GDM1 (cell line): ENCODE measurements around the gene CRABP2.

Experiments used
- DNase-seq: peaks from one replicate; lab custom pipeline; 2025; lab: John Stamatoyannopoulos, UW

CRABP2 gene

DNA sequence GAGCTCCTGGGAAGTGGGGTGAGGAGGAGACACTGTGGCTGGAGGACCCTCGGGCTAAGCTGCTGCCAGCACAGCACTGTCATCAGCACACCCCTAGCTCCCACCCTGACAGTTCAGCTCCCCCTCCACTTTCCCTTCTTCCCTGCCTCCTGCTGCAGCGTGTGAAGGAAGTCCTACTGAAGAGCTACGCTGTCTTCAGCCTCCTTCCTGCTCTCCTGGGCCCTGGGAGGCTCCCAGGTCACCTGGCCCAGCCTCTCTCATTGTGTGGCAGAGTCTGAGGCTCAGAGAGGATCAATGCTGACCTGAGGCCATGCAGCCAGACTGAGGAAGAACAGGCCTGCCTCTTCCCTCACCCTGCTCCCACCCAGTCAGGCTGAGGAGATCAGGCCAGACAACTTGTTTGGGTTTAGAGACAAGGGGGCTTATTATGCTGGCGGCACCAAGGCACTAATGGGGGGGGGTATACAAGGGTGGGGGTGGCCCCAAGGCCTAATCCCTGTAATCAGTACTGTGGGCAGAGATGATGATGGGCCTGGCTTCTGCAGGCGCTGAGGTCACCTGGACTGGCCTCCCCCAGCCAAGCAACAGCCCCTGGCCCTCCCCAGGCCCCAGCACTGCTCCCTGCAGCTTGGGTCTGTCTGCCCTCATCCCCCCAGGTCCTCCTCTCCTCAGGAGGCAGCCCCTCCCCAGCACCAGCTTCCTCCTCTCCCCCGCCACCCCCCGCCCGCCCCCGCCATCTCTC is 37.2 kb downstream of the CRABP2 start:
- DNase-seq: no peak

DNA sequence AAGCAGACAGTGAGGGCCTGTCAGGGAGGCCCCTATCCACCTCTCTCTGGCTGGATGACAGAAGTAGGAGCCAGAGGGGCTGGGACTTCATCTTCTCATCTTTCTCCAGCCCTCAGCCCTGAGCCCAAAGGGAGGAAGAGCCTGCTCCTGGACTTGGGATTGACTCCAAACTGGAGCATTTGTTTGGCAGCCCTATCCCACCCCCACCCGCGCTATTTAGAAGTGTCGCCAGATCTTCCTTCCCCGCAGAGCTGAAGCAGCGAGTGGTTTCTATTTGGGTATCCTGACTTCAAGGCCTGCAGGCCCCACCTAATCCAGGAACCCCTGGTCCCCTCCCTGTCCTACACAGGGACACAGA is 37.8 kb downstream of the CRABP2 start:
- no peak for DNase-seq

DNA sequence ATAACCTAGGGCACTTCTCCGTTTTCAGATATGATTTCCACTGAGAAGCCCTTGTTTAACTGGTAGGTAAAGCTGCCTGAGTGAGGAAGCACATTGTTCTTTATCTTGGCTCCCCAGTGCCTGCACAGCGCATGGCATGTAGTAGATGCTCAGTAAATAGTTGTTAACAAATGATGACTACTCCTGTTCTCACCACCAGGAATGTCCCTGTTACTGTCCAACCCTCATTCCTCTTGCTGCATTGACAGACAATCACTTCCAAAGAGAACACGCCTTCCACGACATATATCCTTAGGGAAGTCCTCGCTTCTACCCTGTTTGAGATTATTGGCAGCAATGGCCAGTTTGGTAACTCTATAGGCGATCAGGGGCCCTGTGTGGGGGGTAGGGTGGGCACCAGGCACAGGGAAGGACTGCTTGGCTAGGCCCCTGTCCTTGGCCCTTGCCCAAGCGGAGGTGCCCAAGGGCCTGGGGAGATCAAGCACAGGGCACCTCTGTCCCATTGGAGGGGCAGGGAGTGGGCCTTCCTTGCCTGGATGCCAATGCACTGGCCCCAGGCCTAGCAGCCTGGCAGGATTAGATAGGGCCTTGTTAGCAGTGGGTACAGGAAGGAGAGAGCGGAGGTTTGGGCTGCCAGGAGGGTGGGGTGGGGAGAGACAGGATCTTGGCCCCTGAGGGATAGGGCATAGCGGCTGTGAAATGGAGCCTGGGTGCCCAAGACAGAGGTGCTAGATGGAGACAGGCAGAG is 38.3 kb downstream of the CRABP2 start:
- no peak for DNase-seq

DNA sequence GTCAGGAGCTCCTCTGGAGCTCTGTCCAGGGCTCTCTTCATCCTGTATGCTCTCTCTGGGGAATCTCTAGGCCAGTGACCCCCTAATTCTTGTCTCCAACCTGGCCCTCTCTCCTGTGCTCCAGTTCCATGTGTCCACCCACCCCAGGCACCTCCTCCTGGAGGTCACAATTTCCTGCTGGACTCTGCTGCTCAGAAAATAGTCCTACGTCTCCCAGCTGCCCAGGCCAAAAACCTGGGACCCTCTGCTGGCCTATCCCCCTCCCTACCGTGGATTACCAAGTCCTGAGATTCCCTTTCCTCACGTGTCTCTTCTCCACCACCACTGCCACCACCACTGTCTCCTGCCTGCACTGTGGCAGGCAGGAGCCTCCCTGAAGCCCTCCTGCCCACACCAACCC is 39.8 kb downstream of the CRABP2 start:
- no peak for DNase-seq

DNA sequence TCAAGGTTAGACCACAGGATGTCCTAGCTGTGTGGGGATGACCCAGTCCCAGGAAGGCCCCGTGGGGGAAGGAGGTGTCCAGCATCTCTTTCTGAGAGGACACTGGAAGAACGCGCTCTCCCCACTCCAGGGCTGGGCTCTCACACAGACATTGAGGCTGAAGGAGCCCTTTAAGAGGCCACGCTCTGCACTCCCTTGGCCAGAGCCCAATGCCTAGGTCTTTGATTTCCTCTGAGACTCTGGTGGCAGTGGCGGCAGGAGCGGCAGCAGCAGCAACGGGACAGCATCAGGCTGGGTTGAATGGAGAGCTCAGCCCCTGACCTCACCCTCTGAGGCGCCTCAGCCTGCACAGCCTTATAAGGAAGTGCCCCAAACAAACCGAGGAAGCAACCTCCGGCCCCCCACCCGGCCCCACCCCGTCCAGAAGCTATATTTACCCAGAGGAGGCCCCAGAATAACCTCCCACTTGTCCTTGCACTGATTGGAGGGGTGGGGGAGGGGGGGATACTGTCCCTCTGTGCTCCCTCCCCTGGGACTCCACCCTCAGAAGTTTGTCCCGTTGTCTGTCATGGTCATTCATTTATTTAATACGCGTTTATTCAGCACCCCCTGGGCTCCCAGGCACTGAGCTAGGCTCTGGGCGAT is 40.5 kb downstream of the CRABP2 start:
- DNase-seq: peak; percentile 24

DNA sequence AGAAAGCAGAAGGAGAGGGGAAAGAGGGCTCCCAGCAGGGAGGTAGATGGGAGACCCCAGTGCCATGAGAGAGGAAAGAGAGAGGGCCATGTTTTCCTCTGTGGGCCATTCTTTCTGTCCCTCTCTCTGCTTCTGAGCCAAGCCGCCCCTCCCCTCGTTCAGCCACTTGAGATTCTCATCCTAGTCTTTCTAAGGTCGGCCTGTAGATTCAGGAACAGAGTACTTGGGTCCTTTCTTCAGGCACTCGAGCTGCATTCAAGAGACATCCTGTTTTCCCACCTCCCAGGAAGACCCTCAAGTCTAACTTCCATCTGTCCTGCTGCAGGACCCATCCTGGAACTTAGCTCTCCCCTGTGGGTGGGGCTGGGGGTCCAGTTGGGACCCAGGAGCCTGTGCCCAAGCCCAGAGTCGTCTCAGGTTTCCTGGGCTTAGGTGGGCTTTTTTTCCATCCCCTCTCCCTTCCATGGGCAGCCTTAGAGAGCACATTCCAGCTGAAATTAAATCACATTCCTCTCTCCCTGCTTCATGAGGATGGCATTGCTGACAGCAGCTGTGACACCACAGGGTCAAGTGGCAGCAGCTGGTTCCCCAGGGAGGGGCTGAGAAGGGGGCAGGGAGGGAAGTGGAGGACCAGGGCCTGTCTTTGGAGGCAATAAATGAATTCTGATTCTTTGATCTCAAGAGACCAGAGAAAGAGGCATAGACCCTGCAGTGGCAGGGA is 41.2 kb downstream of the CRABP2 start:
- no peak for DNase-seq

DNA sequence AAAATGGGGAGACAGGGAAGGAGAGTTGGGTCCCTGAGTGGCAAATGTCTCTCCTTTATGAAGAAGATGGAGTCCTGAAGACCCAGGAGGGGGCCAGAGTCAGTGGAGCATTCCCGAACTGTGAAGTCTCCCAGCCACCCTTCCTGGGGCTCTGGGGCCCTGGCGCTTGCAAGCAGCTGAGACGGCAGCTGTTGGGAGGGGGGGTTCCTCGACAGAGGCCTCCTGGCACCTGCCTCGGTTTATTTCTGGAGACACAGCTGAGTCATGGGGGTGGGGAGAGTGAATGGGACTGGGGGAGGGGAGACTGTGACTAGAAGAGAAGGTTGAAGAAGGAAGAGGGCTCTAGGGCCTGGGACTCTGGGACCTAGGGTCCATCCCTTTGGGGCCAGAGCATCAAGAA is 42.2 kb downstream of the CRABP2 start:
- DNase-seq: no peak

DNA sequence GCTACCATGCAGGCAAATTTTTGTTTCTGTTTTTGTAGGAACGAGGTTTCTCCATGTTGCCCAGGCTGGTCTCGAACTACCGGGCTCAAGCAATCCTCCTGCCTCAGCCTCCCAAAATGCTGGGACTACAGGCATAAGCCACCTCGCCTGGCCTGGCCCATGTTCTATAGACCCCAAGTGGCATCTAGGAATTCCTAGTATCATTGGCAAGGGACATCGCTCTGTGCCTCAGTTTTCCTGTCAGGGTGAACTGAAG is 42.7 kb downstream of the CRABP2 start:
- no peak for DNase-seq

DNA sequence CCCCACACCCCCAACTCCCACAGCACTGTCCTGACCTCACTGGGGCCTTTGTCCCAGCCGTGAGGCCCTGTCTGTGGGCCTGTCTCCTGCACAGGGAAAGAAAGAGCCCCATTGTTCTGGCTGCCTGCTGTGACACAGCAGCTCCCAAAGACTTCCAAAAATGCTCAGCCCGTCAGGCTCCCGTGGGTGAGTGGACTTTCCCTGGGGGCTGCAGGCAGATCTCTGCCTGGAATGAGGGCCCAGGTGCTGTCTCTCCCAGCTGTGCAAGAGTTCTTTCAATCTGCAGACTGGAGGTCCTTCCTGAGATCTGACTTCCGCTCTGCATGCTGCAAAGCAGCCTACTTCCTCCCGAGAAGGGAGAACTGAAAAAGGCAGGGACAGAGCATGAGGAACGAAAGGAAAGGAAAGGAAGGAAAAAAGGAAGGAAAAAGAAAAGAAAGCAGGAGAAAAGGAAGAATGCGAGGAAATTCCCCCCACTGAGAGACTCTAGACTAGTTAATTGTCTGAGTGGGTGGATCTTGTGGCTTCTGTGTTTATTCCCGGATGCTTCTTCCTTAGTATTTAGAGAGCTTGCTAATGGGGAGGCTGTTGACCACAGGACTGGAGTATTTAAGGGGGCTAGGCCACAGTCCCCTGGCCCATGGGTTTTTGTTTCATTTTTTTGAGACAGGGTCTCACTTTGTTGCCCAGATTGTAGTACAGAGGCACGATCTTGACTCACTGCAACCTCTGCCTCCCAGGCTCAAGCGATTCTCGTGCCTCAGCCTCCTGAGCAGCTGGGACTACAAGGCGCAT is 43.2 kb downstream of the CRABP2 start:
- no peak for DNase-seq

DNA sequence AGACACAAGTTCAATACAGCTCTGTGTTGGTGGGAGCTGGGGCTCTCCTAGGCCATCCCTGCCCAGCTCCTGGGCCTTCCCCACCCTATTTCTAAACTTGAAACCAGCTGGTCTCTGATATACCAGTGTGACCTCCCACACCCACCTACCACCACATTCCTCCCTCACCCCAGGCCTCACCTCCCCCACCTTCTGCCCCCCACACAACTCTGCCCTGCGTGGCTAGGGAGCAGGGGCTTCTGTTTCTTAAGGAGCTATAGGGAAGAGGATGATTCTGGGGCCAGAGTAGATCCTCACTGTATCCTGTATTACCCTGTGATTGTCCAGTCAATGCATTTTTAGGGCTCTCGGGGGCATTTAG is 44.7 kb downstream of the CRABP2 start:
- DNase-seq: no peak

DNA sequence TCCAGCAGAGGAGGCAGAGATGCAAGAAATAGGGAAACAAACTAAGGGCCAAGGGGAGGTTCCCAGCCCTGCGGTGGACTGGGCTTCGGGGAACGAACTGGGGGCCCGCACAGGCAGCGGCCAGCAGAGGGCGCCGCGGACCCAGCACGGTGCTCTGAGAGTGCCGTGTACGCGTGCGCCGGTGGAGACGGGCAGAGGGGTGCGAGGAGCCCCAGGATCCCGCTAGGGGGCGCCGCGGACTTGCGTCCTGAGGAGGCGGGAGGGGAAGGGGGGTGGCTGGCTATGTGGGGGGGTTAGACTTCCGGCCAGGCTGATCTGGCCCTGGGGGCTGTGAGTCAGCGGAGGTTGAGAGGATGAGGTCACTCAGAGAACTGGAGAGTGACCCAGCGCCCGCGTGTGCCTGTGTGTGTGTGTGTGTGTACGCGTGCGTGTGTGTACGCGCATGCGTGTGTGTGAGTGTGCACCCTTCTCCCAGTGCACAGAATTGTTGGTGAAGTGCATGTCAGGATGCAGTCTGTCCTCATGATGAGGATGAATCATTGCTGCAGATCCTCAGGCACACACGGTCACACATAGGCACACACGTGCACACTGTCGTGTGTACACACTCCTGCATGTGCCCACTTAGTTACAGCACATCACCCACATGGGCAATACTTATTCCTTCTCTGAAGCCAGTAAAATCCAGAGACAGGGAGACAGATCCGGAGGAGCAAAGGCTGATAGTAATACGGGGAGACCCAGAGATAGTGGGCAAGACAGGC is 45.2 kb downstream of the CRABP2 start:
- DNase-seq: peak; percentile 89

DNA sequence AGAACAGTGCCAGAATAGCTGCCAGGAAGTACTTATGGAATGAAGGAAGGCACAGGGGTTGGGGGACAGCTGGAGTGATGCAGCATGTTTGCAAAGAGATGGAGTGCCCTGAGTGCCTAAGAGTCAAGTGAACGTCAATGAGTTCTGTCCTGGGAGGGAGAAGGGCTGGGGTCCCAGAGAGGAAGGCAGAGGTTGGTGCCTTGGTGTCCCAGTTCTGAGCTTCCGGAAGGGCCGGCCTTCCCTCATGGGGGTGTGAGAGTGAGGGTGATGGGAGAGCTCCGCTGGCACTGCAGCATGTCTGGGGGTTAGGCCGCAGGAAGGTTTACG is 45.8 kb downstream of the CRABP2 start:
- no peak for DNase-seq

DNA sequence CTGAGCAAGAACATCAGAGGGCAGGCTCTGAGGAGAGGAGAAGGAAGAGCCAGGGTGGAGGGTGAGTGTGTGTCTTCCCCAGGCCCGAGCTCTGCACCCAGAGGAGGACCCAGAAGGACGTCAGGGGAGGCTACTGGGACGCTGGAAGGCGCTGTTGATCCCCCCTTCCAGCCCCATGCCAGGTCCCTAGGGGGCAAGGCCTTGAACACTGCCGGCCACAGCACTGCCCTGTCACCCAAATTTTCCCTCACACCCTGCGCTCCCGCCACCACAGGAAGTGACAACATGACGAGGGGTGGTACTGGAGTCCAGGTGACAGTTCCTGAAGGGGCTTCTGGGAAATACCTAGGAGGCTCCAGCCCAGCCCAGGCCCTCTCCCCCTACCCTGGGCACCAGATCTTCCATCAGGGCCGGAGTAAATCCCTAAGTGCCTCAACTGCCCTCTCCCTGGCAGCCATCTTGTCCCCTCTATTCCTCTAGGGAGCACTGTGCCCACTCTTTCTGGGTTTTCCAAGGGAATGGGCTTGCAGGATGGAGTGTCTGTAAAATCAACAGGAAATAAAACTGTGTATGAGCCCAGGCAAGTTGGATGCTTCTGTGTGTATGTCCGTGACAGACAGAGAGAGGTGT is 46.3 kb downstream of the CRABP2 start:
- no peak for DNase-seq

DNA sequence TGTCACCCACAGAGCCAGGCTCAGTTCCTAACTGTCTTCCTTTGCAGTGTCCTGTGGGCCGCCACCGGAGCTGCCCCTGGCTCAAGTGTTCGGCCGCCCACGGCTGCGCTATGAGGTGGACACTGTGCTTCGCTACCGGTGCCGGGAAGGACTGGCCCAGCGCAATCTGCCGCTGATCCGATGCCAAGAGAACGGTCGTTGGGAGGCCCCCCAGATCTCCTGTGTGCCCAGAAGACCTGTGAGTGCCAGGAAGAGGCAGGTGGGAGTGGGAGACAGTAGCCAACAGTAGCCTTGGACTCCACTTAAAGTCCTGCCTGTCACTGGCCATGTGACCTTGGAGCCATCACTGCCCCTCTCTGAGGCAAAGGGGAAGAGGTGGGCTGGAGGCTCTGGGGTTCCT is 46.9 kb downstream of the CRABP2 start:
- DNase-seq: no peak

DNA sequence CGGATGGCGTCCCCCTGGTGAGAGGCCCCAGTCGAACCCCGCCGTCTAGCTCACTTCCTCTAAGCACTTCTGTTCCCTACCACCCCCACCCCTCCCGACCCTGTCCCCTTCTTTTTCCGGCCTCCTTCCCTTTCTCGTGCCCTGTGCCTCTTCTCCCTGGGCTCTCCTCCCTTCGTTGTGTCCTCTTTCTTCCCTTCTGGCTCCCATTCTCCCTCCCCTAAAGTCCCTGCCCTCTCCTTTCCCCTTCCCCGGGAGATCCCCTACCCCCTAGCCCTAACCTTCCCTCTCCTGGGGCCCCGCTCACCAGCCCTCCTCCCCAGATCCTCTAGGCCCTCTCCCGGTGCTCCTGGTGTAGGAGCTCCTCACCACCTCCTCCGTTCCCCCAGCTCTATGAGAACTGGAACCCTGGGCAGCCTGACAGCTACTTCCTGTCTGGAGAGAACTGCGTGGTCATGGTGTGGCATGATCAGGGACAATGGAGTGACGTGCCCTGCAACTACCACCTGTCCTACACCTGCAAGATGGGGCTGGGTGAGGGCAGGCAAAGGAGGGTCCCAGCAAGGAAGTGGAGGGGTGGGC is 47.6 kb downstream of the CRABP2 start:
- DNase-seq: no peak

DNA sequence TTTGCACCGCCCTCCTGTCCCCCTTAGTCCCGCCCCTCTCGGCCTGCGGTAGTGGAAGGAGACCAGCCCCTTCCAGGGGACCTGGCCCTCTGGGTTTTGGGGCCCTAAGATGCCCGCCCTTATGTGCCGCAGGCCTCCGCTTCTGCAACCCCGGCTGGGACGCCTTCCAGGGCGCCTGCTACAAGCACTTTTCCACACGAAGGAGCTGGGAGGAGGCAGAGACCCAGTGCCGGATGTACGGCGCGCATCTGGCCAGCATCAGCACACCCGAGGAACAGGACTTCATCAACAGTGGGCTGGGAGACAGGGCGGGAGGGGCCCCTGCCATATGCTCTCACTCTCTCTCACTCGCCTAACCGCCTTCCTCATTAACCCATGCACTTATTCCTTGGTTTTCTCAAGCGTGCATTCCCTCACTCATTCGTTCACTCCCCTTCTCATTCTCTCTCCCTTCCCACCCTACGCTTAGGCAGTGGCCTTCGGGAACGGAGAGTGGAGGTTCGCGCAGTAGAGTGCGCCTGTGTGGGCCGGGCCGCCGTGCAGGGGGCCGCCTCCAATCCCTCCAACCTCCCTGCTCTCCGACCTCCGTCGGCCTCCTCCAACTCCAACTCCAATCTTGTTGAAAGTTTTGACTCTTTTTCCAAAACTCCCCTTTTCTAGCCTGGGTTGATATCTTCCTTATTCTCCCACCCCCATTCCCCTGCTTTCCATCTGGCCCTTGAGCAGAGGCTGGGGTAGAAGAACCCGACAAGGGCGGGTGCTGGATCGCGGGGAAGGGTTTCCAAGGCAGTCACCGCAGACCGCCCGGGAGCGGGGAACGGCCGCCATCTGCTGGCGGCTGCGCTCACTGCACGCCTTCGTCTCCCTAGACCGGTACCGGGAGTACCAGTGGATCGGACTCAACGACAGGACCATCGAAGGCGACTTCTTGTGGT is 48.3 kb downstream of the CRABP2 start:
- DNase-seq: peak; percentile 43

DNA sequence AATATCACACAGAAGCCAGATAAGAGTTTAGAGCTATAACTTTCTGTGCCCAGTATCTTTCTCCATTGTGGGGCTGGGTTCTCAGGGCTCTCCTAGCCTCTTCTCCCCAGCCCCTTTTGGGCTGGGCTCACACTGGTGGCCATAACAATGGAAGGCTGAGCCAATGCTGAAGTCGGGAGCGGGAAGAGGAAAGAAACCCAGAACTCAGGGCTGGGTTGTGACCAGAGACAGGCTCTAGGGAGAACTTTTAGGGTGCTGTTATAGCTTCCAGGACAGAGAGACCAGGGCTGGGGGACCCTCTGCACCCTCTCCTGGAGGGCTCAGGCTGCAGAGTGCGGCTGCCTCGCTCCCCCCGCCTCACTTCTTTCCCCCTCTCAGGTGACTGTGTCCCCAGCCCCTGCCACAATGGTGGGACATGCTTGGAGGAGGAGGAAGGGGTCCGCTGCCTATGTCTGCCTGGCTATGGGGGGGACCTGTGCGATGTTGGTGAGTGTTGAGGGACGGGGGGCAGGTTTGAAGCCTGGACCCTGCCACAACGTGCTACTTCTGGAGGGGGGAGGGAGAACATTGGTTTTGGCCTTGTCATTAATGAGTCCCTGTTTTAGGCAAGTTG is 49.4 kb downstream of the CRABP2 start:
- no peak for DNase-seq

DNA sequence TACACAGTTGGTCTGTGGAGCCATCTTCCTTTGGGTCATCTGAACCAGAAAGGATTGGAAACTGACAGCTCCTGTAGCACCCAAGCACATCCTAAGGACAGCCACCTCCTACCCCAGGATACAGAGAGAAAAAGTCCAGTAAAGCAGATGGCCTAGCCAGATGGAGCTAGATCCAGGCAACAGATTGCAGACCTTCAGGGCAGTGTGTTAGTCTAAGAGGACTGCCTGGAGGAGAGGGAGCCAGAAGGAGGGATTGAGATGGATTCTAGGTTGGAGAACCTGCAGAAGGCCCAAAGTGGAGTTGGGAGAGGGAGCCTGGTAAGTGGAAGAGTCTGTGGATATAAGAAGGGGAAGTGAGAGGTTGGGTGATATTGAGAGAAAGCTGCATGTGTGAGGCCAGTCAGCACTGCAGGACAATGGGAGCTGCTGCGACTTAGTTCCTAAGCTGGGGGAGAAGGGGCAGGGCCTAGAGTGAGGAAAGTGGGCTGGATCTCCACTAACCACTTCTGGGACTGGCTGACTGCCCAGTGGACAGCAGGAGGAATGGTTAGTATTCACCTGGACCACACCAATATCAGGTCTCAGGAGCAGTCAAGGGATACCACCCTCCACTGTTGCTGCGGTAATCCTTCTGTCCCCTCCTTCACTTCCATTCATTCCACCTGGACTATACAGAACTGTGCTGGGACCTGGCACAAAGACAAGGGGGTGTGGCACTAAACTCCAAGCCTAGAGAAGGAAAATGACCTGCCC is 50.1 kb downstream of the CRABP2 start:
- DNase-seq: no peak
